Islet precursor cell (in vitro differentiated cells): ENCODE data around the gene KIF2A.

ENCODE experiments used
- DNase-seq: peaks from one replicate; pipeline ENCODE4 v3.0.0-alpha.2; 2018

Gene KIF2A

DNA sequence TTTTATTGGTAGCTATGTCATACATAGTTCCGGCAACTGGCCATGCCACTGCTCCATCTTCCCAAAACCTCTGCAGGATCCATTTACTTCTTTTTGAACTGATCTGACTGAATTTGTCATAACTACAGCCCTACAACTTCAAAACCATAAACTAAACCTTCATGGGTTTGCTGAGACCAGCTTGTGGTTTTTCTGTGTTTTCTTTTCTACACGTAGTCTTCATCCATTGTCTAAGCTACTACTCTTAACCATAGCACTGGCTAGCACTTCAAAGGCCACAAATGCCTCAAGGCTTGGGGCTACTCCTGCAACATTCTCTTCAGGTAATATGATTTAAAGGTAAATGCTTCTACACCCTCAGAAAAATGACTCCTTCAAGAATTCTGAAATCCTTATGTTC lies 9.0 kb upstream of the KIF2A start:
- DNase-seq: no peak

GRCh38 chr5:62298118-62298517 lies 7.9 kb upstream of the KIF2A start:
- DNase-seq: no peak

GRCh38 chr5:62299101-62299500 lies 6.9 kb upstream of the KIF2A start:
- no peak for DNase-seq

DNA sequence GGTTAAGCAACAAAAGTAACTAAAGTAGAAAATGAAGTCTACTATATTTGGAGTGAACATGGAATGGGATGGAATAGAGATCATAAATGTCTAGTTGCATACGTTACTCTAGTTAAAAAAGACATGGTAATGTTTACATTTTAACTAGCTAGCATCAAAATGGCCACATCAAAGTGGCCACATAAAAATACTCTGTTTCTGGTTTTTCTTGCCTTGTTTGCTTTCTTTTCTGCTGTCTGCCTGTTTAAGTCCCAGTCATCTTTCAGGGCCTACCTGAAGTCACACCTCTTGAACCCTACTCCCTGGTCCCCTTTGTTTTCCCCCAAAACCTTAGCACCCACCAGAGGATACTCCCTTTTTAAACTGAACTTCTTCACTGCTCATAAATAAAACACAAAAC lies 6.4 kb upstream of the KIF2A start:
- no peak for DNase-seq

- DNase-seq: no peak
These were observed 670 bp upstream of the KIF2A start for GRCh38 chr5:62305358-62305714.

GRCh38 chr5:62306323-62306895 lies 403 bp downstream of the KIF2A start:
- no peak for DNase-seq

- peak; percentile 61 for DNase-seq
These were observed 1.1 kb downstream of the KIF2A start for GRCh38 chr5:62306896-62307689.

GRCh38 chr5:62308439-62308838 lies 2.4 kb downstream of the KIF2A start:
- no peak for DNase-seq

DNA sequence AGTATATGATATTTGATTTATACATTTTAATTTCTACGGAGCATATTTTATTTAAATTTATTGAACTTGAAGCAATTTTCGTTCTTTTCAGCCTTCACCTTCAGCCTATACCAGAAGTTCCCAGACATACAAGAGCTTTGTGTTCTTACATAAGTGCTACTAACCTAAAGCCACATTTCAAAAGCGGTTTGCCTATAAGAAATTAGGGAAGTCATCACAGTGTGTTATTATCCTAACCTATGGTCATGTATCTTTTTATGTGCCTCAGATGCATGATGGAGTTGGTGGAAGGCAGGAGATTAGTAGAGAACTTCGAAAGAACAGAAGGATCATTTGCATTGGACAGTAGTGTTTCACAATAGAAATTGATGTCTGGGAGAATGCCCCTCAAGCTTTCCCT lies 3.1 kb downstream of the KIF2A start:
- no peak for DNase-seq

DNA sequence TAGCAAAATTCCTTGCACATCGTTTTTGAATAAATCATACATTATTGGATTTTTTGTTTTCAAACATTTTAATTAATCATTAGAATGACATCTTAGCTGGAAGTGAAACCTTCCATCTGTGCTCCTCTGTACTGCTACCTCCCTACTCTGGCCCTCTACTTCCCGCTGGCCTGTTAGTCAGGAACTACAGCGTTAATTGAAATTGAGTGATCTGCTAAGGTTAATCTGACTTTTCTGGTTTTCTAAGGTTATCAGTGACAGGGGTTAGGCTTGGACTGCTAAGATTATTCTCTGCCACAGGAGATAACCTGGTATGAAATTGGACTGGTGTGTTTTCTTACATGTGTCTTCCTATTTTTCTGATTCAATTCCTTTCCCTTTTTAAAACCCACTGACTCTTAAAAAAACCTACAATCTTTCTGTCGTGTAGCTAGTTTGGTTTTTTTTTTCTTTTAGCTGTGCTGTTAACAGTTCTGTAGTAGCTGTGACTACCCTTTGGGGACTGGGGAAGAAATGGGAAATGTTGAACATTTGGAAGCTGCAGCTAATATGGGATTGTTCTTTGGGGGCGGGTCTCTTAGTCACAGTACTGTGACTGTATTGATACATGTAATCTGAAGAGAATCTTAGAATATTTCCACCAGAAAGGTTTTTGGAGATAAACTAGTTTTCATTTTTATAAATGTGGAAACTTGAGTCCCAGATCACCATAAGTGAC lies 4.6 kb downstream of the KIF2A start:
- DNase-seq: no peak

GRCh38 chr5:62312036-62312435 lies 6.0 kb downstream of the KIF2A start:
- no peak for DNase-seq

DNA sequence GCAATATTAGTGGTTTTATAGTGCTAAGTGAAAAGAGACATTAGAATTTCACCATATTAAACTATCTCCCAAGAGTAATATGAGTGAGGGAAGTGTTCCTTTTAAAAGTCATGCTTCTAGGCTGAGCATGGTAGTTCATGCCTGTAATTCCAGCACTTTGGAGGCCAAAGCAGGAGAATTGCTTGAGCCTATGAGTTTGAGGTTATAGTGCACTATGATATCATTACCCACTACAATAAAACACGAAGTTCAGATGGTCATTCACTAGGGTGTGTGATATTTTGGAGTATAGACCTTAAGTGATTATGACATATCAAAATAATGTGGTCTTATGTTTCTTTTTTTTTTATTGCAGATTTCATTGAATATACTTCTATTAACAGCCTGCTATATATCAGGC lies 6.7 kb downstream of the KIF2A start:
- DNase-seq: no peak

DNA sequence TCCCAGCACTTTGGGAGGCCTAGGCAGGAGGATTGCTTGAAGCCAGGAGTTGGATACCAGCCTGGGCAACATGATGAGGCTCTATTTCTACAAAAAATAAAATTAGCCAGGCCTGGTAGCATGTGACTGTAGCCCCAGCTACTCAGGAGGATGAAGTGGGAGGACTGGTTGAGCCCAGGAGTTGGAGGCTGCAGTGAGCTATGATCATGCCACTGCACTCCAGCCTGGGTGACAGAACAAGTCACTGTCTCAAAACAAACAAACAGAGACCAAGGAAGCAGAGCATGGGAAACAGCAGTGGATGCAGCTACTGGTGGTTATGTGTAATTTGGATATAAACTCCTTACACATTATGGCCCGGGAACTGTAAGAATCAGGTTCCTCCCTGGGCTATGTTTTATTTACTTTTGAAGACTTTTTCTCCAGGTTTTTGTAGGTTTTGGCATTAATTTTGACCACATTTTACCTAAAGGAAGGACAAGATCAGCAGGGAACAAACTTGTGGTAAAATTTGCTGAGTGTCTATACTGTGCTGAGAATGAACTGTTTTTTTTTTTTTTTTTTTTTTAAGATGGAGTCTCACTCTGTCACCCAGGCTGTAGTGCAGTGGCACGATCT lies 8.3 kb downstream of the KIF2A start:
- no peak for DNase-seq

DNA sequence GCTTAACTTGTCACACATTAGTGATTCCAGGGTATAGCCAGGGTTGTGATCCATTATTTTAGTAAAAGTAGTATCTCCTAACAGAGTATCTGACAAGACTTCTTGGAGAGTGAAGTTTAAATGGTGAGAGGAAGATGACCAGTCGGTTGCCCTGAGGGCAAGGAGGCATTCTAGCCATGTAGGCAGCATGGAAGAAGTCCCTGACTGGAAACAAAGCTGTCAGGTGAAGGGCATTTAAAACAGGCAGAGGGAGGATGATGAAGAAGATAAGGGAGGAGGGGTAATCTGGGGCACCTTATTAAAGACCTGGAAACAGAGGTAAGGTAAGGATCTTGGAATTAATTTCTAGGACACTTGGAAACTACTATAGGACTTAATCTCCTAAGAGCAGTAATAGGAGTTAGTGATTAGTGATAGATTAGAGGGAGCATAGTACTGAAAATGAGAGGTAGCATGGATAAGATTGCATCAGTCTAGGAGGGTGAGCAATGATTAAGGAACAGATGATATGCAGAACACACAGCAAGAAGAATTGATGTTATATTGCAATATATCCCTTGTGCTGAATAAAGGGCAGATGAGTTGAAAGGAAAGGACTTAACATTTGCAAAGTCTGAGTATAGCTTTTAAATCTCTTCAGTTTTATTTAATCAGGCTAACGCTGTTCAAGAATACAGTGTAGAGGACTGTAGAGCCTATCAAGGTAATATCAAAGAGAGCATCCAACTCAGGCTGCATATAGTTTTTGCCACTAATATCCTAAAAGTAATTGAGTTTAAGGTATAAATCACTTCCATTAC lies 9.6 kb downstream of the KIF2A start:
- DNase-seq: peak; percentile 87

GRCh38 chr5:62316176-62316502 lies 10.1 kb downstream of the KIF2A start:
- DNase-seq: no peak

GRCh38 chr5:62317810-62318209 lies 11.8 kb downstream of the KIF2A start:
- no peak for DNase-seq

- no peak for DNase-seq
These were observed 16.5 kb downstream of the KIF2A start for GRCh38 chr5:62322484-62322883.

DNA sequence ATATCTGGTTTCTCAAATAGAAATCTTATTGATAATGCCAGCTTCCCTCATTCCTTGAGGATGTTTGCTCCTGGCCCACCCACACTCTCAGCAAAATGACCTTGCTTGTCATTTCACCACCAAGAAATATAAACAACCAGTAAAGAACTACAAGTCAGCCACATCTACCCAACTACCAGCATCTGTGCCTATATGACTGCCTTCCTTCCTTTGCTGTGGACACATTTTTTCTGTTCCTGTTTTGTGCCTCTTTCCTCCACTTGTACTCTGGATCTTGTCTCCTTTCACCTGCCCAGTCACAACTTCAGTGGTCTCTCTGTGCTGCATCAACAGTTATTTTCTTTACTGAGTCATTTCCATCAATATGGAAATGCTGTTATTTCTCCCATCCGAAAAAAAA lies 20.3 kb downstream of the KIF2A start:
- DNase-seq: no peak

- peak; percentile 60 for DNase-seq
These were observed 20.7 kb downstream of the KIF2A start for GRCh38 chr5:62326702-62327101.

DNA sequence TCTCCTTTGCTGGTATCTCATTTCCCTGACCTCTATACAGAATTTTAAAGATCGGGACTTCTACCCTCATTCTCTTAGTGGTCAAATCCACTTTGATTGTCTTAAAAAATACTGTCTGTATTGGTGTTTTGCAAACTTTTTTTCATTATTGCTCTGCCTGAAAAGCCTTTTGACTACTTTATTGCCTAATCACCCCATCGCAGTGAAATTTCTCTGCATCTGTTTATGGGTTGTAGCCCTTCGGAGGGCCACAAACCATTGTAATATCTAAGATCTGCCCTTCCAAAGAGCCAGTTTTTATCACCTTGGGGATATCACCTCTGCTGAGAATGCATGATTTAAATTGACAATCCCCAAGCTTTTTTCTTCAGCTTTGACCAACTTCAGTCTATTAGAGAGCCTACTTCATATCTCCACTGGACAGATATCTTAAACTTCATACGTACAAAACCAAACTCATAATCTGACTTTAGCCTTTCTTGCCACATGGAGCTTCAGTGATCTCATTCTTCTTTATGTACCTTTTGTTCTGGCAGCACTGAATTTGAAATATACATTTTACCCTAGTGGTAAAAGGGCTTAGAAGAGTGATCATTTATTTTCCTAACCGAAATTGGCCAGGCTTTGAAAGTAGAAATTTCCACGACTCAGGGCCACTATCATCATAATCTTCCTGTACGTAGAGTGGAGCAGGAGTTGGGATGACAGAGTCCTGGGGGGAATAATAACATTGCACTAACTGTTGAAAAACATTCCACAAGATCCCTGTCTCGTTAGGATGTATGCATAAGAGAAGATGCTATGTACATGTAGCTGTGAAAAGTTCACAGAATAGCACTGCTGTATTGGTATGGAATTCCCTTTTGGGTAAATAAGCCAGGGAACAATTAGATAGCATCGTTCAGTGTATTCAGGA lies 21.4 kb downstream of the KIF2A start:
- DNase-seq: no peak

GRCh38 chr5:62328772-62329491 lies 22.9 kb downstream of the KIF2A start:
- no peak for DNase-seq
